H54 (cell line): ENCODE measurements around the gene MYBPC2.
A peak's percentile ranks its signal among the peaks of the same experiment; 100 is the strongest.
"Not testable (repeated sequence)": the region's sequence is repeated elsewhere in the genome, so short reads cannot be mapped to it uniquely, and the experiment has no call there.

Experiments used
- DNase-seq: peaks from one replicate; pipeline ENCODE4 v3.0.0; 2011; ENCODE audit warnings: low spot score, mixed read lengths; ENCODE audit not compliant: insufficient read length
- FAIRE-seq: peaks from 3 replicates; lab custom pipeline; 2011; peaks lifted over from hg19 to GRCh38; lab: Jason Lieb, UNC
- POLR2A ChIP-seq: IDR thresholded peaks from 2 replicates; pipeline ENCODE4 v1.6.1; 2011; ENCODE audit warnings: low read depth, mild to moderate bottlenecking, low read length

Gene MYBPC2

DNA sequence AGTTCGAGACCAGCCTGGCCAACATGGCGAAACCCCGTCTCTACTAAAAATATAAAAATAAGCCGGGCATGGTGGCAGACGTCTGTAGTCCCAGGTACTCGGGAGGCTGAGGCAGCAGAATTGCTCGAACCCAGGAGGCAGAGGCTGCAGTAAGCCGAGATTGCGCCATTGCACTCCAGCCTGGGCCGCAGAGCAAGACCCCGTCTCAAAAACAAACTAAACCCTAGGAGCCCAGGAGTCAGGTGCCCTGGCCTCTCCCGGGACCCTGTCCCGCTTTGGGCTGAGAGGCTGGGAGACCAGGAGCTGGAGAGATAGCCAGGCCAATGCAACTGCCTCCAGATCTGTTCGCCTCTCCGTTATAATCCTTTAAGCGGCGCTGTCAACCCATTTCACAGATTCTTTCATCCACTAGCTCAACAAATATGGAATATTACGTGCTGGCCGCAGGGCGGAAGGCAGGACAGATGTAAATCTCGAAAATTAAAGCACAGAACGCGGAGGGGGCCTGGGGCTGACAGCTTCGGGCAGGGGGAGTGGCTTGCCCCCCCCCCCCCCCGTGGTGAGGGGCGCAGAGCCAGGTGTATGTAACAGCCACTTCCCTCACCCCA lies 5.3 kb upstream of the MYBPC2 start:
- DNase-seq (no peak), FAIRE-seq (no peak)
- no peak for TF ChIP-seq POLR2A

GRCh38 chr19:50427997-50428425 lies 4.7 kb upstream of the MYBPC2 start:
- no peak for DNase-seq
- FAIRE-seq = no peak
- no peak for TF ChIP-seq POLR2A

- FAIRE-seq = no peak
Observed at GRCh38 chr19:50428772-50429463, 3.8 kb upstream of the MYBPC2 start.

GRCh38 chr19:50430888-50431342 lies 1.8 kb upstream of the MYBPC2 start:
- no peak for TF ChIP-seq POLR2A
- DNase-seq (no peak), FAIRE-seq (no peak)

More at GRCh38 chr19:50428772-50429463, 3.8 kb upstream of the MYBPC2 start:
- no peak for DNase-seq
- TF ChIP-seq POLR2A = no peak

DNA sequence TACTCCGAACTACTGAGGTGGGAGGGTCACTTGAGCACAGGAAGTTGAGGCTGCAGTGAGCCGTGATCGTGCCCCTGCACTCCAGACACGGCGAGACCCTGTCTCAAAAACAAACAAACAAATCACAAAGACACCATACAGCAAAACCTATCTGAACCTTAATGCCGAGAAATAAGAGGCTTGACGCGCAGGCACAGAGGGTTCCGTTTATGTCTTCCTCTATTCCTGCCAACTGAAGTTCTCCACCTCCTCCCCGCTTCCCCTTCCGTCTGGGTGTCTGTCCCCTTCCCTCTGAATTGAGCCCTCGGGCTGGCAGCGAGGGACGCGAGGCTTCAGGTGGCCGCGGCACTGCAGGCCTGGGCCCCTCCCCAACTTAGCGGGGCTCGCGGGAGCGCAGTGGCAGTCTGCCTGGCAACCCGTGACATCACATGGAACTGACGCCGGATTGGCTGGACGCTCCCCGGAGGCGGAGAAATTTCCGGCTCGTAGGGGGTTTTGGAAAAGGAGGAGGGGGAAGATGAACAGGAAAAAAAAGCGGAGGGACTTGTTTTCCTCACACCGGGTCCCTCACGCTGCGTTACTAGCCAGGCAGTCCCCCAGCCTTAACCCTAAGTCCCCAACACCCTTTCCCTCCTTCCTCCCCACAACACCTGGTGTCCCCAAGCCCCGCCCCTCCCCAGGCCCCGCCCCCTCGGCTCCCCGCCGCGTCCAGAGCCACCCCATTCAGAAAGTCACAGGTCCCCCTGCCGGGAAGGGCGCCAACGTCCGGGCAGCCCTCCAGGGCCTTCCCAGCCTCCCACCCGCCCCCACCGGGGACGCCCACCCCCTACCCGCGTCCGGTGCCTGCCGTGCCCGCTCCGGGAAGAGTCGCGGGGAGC lies 1.1 kb upstream of the MYBPC2 start:
- TF ChIP-seq POLR2A = no peak
- FAIRE-seq (peak; percentile 33), DNase-seq (peak; percentile 92)

- TF ChIP-seq POLR2A = no peak
- no peak for FAIRE-seq
Observed at GRCh38 chr19:50433201-50434180, 799 bp downstream of the MYBPC2 start.

GRCh38 chr19:50434525-50434924 lies 1.8 kb downstream of the MYBPC2 start:
- TF ChIP-seq POLR2A = no peak
- DNase-seq = no peak
- FAIRE-seq = no peak

More at GRCh38 chr19:50433201-50434180, 799 bp downstream of the MYBPC2 start:
- DNase-seq = no peak

DNA sequence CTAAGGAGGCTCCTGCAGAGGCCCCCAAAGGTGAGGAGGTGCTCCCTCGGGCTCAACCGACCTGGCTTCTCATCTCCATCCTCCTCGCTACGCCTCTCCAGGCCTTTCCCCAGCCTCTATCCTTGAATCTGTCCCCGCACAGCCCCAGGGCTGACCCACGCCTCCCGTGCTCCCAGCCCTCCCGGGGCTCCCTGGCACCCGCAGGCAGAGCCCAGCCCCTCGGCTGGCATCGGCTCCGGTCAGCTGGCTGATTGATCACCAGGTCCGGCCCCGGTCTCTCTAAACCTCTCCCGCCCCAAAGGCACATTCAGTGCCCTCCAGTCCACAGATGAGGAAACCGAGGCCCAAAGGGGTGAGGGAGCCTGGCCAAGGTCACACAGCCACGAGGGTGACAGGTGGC lies 2.5 kb downstream of the MYBPC2 start:
- no peak for DNase-seq
- FAIRE-seq = no peak
- no peak for TF ChIP-seq POLR2A

DNA sequence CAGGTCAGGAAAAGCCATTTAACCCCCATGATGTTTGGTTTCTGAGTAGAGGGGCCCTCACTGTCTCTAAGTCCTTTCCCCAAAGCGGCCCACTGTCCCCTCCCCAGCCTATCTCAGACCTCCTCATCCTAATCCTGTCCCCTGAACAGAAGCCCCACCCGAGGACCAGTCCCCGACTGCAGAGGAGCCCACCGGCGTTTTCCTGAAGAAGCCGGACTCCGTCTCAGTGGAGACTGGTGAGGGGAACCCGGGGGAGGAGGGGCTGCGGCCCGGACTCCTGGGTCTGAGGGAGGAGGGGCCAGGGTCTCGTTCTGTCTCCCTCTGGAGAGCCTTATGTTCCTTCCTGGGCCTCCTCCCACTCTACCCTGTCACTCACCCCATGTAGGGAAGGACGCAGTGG lies 2.9 kb downstream of the MYBPC2 start:
- TF ChIP-seq POLR2A = no peak
- FAIRE-seq (no peak), DNase-seq (no peak)

DNA sequence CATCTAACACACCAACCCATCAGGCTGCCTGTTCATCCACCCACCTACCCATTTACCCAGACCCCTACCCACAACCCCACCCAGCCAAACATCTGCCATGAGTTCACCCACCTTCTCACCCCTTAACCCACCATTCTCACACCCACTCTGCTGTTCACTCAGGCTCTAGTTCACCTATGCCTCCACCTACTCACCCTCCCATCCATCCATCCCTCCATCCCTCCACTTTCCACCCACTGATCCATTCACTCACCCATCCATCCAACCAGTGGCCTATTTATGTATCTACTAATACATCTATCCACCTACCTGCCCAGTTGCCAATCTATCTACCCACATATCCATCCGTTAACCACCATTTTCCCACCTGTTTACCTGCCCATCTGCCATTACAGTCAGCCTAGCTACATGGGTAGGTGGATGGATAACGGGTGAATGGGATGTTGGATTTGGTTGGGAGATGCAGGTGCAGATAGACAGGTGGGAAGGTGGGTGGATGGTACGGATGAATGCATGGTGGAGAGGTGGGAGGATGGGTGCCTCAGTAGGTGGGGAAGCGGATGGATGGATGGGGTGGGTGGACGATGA lies 5.3 kb downstream of the MYBPC2 start:
- no peak for DNase-seq
- TF ChIP-seq POLR2A = no peak
- no peak for FAIRE-seq

- FAIRE-seq = not testable (repeated sequence)
Observed at GRCh38 chr19:50439130-50439529, 6.4 kb downstream of the MYBPC2 start.

GRCh38 chr19:50444059-50444458 lies 11.4 kb downstream of the MYBPC2 start:
- DNase-seq = no peak
- TF ChIP-seq POLR2A = no peak
- no peak for FAIRE-seq

More at GRCh38 chr19:50439130-50439529, 6.4 kb downstream of the MYBPC2 start:
- DNase-seq = not testable (repeated sequence)

DNA sequence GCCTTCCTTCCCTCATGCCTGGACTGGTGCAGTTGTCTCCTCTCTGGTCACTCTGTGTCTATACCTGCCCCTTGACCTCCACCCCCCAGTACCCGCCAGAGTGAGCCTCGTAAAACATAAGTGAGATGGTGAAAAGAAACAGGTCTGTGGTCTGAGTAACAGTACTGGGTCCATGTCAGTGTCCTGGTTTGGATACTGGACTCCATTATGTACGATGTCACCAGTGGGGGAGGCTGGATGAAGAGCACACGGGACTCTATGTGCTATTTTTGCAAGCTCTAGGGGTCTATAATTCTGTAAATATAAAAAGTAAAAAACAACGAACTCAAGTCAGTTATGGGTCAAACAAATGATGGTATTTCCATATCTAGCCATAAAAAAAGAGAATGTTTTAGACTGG lies 14.4 kb downstream of the MYBPC2 start:
- no peak for TF ChIP-seq POLR2A
- DNase-seq (no peak), FAIRE-seq (no peak)
